ENCODE measurements around the gene SS18L1. TPM values are rescaled to one million over a fixed set of nuclear protein-coding genes. Genes with fewer than 3 reads are reported as not detected.

Gene SS18L1
- total RNA-seq, 1 donor from 2014 or later, result 8.7 TPM

DNA sequence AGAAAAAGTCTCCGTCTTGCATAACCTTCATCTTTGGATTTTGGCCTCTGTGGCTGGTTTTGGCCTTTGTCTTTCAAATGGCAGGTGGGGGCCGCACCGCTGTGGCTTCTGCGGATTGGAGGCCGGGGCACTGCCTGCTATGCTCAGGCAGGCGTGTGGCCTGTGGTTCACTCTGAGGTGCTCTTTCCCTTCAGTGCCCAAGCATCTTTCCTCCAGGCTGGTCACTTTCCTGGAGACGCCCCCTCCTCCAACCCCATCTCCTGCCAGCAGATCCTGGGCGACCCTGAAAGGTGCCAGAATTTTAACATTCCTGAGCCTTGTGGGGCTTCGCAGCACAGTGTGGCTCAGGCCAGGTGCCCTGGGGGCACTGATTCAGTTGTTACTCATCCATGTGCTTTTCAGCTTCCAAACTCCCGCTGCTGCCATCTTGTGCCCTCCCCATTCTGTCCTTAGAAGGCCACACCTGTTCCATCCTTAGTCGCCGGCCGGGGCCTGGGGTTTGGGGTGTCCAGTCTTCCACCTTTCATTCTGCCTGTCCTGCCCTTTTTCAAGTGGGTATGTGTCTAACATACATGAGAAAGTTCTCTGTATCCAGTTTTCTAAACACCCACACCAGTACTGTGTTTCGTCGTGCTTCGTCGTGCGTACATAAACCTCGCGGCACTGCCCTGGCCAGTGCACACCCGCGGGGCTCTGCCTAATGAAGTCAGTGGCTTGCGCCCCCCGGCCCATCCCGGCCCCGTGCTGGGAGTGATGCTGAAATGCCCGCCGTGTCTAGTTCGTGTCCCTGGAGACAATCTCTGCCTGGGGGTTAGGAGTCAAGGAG, 12.1 kb downstream of the SS18L1 start:
- TF ChIP-seq, protein P1, sequence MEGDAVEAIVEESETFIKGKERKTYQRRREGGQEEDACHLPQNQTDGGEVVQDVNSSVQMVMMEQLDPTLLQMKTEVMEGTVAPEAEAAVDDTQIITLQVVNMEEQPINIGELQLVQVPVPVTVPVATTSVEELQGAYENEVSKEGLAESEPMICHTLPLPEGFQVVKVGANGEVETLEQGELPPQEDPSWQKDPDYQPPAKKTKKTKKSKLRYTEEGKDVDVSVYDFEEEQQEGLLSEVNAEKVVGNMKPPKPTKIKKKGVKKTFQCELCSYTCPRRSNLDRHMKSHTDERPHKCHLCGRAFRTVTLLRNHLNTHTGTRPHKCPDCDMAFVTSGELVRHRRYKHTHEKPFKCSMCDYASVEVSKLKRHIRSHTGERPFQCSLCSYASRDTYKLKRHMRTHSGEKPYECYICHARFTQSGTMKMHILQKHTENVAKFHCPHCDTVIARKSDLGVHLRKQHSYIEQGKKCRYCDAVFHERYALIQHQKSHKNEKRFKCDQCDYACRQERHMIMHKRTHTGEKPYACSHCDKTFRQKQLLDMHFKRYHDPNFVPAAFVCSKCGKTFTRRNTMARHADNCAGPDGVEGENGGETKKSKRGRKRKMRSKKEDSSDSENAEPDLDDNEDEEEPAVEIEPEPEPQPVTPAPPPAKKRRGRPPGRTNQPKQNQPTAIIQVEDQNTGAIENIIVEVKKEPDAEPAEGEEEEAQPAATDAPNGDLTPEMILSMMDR (IDR thresholded peaks at IDR 0.05; ENCODE audit: insufficient read depth, low read length, severe bottlenecking), result no peak
- peaks cover 11% of the 10 kb centered on the region for H3K36me3 ChIP-seq (ENCODE audit: control insufficient read depth, insufficient read depth, low read length)
- DNase-seq (ENCODE audit: low read depth), result peak; percentile 84
- H3K27me3 ChIP-seq (ENCODE audit: control insufficient read depth, insufficient read depth, low read length), result no peaks in the 10 kb centered on the region
- no peak for FAIRE-seq
- H3K4me3 ChIP-seq (ENCODE audit: low read depth, low read length), result no peak overlapping the region

- FAIRE-seq, result no peak
- no peak for DNase-seq (ENCODE audit: low read depth)
- Histone ChIP-seq H3K27me3 (ENCODE audit: control insufficient read depth, insufficient read depth, low read length) (no peaks in the 10 kb centered on the region), H3K4me3 (ENCODE audit: low read depth, low read length) (no peak overlapping the region), H3K36me3 (ENCODE audit: control insufficient read depth, insufficient read depth, low read length) (peaks cover 11% of the 10 kb centered on the region)
- TF ChIP-seq, protein P1 (IDR thresholded peaks at IDR 0.05; ENCODE audit: insufficient read depth, low read length, severe bottlenecking), result no peak
These were observed 12.6 kb downstream of the SS18L1 start for GRCh38 chr20:62156254-62156556.

- TF ChIP-seq, protein P1 (IDR thresholded peaks at IDR 0.05; ENCODE audit: insufficient read depth, low read length, severe bottlenecking), result peak; percentile 83
- no peaks in the 10 kb centered on the region for H3K27me3 ChIP-seq (ENCODE audit: control insufficient read depth, insufficient read depth, low read length)
- no peak overlapping the region for H3K4me3 ChIP-seq (ENCODE audit: low read depth, low read length)
- H3K36me3 ChIP-seq (ENCODE audit: control insufficient read depth, insufficient read depth, low read length), result peaks cover 11% of the 10 kb centered on the region
- no peak for FAIRE-seq
- no peak for DNase-seq (ENCODE audit: low read depth)
These were observed 13.2 kb downstream of the SS18L1 start for GRCh38 chr20:62156592-62157386.

DNA sequence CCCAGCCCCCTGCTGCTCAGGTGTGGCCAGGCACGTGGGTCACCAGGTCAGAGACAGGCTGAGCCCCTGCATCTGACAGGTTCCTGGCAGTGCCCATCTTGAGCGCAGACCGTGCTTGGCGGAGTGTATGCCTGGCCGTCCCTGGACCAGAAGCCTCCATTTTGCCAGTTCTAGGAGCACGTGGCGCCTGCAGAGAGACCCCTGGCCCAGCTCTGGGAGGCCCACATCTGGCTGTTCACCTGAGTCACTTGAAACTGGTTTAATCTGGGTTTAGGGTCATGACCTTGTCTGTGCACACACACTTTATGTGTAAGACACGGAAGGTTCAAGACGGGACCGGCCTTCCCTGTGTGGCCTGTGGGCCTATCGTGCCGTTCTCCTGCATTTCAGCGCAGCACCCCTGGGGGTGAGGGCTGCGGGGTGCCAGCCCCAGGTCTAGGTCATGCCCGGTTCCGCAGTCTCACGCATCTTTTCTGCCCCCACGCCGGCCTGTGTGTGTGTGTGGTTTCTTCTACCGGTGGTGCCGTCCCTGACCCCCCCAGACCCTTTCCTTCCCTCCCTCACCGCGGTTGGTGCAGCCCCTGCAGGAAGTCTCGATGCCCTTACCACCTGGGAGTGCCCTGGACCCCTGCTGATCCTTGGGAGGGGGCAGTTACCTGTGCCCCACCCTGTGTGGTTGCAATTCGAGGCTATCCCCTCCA, 14.0 kb downstream of the SS18L1 start:
- Histone ChIP-seq H3K27me3 (ENCODE audit: control insufficient read depth, insufficient read depth, low read length) (no peaks in the 10 kb centered on the region), H3K36me3 (ENCODE audit: control insufficient read depth, insufficient read depth, low read length) (peaks cover 12% of the 10 kb centered on the region), H3K4me3 (ENCODE audit: low read depth, low read length) (no peak overlapping the region)
- TF ChIP-seq, protein P1 (IDR thresholded peaks at IDR 0.05; ENCODE audit: insufficient read depth, low read length, severe bottlenecking), result no peak
- DNase-seq (ENCODE audit: low read depth), result no peak
- FAIRE-seq, result no peak

GRCh38 chr20:62158088-62158400, 14.5 kb downstream of the SS18L1 start:
- Histone ChIP-seq H3K4me3 (ENCODE audit: low read depth, low read length) (no peak overlapping the region), H3K36me3 (ENCODE audit: control insufficient read depth, insufficient read depth, low read length) (peaks cover 15% of the 10 kb centered on the region), H3K27me3 (ENCODE audit: control insufficient read depth, insufficient read depth, low read length) (no peaks in the 10 kb centered on the region)
- DNase-seq (ENCODE audit: low read depth) (no peak), FAIRE-seq (no peak)
- TF ChIP-seq, protein P1 (IDR thresholded peaks at IDR 0.05; ENCODE audit: insufficient read depth, low read length, severe bottlenecking), result no peak

All from bronchial epithelial cell (primary cell).